DOHH2 (cell line): ENCODE measurements around the gene SOWAHA.

Experiments
- H3F3A ChIP-seq: fragments of 200-600 bp; sonication (generic), shearing (Covaris generic); 2 replicates; pipeline ENCODE4 v1.6.0; 2016; ENCODE audit warnings: antibody characterized with exemption, mild to moderate bottlenecking; ENCODE audit not compliant: control insufficient read depth, insufficient read depth
- H3K27ac ChIP-seq: fragments of 200-600 bp; sonication (generic); 2 replicates; pipeline ENCODE4 v1.5.1; 2014; ENCODE audit warnings: low read depth, mild to moderate bottlenecking, low read length, moderate library complexity
- H3K27me3 ChIP-seq: fragments of 200-600 bp; sonication (generic); 2 replicates; pipeline ENCODE4 v1.6.1; 2014; ENCODE audit warnings: mild to moderate bottlenecking, low read length, mixed read lengths; ENCODE audit not compliant: control insufficient read depth
- H3K36me3 ChIP-seq: fragments of 200-600 bp; sonication (generic); 2 replicates; pipeline ENCODE4 v1.6.1; 2014; ENCODE audit warnings: mild to moderate bottlenecking, low read length, moderate library complexity, mixed read lengths; ENCODE audit not compliant: control insufficient read depth
- H3K4me1 ChIP-seq: fragments of 200-600 bp; sonication (generic); 2 replicates; pipeline ENCODE4 v1.6.1; 2014; ENCODE audit warnings: mild to moderate bottlenecking, low read length, mixed read lengths; ENCODE audit not compliant: control insufficient read depth
- H3K4me2 ChIP-seq: fragments of 200-600 bp; sonication (generic); 2 replicates; pipeline ENCODE4 v1.6.0; 2014; ENCODE audit warnings: mild to moderate bottlenecking, low read length, moderate library complexity
- H3K4me3 ChIP-seq: fragments of 200-600 bp; sonication (generic); 2 replicates; pipeline ENCODE4 v1.5.1; 2014; ENCODE audit warnings: mild to moderate bottlenecking, low read length, mixed read lengths
- H3K79me2 ChIP-seq: fragments of 200-600 bp; sonication (generic); 2 replicates; pipeline ENCODE4 v1.6.1; 2014; ENCODE audit warnings: mild to moderate bottlenecking, low read length, mixed read lengths; ENCODE audit not compliant: control insufficient read depth
- H3K9me2 ChIP-seq: fragments of 200-600 bp; sonication (generic); replicated peaks from 2 replicates; pipeline ENCODE4 v1.6.1; 2014; ENCODE audit warnings: mild to moderate bottlenecking, low read length, mixed read lengths; ENCODE audit not compliant: control insufficient read depth
- H3K9me3 ChIP-seq: fragments of 200-600 bp; sonication (generic); 2 replicates; pipeline ENCODE4 v1.6.1; 2014; ENCODE audit warnings: antibody characterized with exemption, low read length, mixed read lengths; ENCODE audit not compliant: control insufficient read depth, insufficient read depth
- H4K20me1 ChIP-seq: fragments of 200-600 bp; sonication (generic); 2 replicates; pipeline ENCODE4 v1.6.0; 2014; ENCODE audit warnings: low read depth, mild to moderate bottlenecking, antibody characterized with exemption, low read length, moderate library complexity; ENCODE audit not compliant: control insufficient read depth, insufficient read depth
- EZH2phosphoT487 ChIP-seq: fragments of 200-600 bp; sonication (generic); IDR thresholded peaks from 2 replicates; pipeline ENCODE4 v1.6.1; 2017; ENCODE audit warnings: borderline replicate concordance, mild to moderate bottlenecking, antibody characterized with exemption, low read length, moderate library complexity, mixed read lengths
- TF ChIP-seq, protein P1 (sequence below): fragments of 200-600 bp; sonication (generic); IDR thresholded peaks from one replicate; pipeline ENCODE4 v1.5.1; 2014; ENCODE audit warnings: antibody characterized with exemption, mild to moderate bottlenecking, low read depth, low read length; ENCODE audit not compliant: poor library complexity, severe bottlenecking

SOWAHA gene

DNA sequence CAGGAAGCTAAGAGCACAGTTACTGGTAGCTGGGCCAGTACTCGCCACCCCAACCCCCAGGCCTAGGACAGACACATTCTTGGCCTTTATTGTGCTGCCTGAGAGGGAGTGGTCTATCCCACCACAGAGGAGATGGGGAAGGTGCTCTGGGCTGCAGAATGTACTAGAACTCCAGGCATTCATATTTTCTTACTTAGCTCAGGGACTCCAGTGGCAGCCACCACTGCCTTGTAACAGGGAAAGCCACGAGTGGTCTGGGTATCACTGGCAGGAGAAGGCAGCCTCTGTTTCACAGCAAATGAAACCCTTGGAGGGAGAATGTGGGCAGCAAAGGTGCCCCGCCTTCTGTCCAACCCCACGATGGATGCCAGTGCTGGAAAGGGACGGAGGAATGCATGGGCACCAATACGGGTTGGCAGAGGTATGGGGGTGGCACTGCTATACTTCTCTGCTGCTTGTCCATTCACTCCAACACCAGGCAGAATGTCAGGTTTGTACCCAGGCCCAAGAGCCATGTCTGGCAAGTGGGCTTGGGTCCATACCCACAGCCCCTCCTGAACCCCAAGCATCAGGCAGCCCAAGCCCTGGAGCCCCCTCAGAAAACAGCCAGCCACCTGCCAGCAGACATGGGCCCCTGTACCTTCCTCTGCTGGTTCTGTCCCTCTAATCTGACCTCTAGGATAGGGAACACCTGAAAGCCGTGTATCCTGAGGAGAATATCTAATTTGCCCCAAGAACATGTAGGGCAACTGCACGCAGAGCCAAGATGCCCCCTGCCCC, 40.6 kb upstream of the SOWAHA start:
- H3K27ac ChIP-seq: no peak overlapping the region
- H3K27me3 ChIP-seq: peaks cover 26% of the 10 kb centered on the region
- no peaks in the 10 kb centered on the region for H3K79me2 ChIP-seq
- H3K4me3 ChIP-seq: no peak overlapping the region
- no peak overlapping the region for H3K4me2 ChIP-seq
- no peak for TF ChIP-seq EZH2phosphoT487
- TF ChIP-seq, protein P1, sequence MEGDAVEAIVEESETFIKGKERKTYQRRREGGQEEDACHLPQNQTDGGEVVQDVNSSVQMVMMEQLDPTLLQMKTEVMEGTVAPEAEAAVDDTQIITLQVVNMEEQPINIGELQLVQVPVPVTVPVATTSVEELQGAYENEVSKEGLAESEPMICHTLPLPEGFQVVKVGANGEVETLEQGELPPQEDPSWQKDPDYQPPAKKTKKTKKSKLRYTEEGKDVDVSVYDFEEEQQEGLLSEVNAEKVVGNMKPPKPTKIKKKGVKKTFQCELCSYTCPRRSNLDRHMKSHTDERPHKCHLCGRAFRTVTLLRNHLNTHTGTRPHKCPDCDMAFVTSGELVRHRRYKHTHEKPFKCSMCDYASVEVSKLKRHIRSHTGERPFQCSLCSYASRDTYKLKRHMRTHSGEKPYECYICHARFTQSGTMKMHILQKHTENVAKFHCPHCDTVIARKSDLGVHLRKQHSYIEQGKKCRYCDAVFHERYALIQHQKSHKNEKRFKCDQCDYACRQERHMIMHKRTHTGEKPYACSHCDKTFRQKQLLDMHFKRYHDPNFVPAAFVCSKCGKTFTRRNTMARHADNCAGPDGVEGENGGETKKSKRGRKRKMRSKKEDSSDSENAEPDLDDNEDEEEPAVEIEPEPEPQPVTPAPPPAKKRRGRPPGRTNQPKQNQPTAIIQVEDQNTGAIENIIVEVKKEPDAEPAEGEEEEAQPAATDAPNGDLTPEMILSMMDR: no peak
- no peaks in the 10 kb centered on the region for H3K9me3 ChIP-seq
- no peaks in the 10 kb centered on the region for H3F3A ChIP-seq
- H3K4me1 ChIP-seq: no peaks in the 10 kb centered on the region
- H3K36me3 ChIP-seq: no peaks in the 10 kb centered on the region
- H3K9me2 ChIP-seq: no peaks in the 10 kb centered on the region
- H4K20me1 ChIP-seq: no peaks in the 10 kb centered on the region

DNA sequence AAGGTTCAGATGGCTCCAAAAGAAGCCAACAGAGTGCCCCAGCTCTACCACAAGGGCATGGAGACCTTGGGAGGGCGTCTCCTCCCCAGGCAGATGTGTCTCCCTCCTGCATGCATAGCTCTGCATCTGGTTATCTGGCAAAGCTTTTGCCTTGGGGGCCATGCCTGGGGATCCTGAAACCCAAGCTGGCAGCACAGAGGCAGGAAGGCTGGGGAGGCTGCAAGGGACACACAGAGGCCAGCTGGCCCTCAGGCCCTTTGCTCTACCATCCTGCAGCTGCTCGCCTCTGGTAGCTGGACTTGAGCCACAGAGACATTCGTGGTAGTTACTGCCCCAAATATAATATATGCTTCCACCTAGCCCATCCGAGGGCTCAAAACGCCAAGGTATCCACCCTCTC, 40.0 kb upstream of the SOWAHA start:
- Histone ChIP-seq H3F3A (no peaks in the 10 kb centered on the region), H3K9me3 (no peaks in the 10 kb centered on the region), H3K9me2 (no peaks in the 10 kb centered on the region), H3K27me3 (peaks cover 33% of the 10 kb centered on the region), H3K4me3 (no peak overlapping the region), H3K4me2 (no peak overlapping the region), H3K79me2 (no peaks in the 10 kb centered on the region), H3K27ac (no peak overlapping the region), H3K36me3 (no peaks in the 10 kb centered on the region), H3K4me1 (no peaks in the 10 kb centered on the region), H4K20me1 (no peaks in the 10 kb centered on the region)
- TF ChIP-seq EZH2phosphoT487: no peak
- TF ChIP-seq, protein P1: no peak

DNA sequence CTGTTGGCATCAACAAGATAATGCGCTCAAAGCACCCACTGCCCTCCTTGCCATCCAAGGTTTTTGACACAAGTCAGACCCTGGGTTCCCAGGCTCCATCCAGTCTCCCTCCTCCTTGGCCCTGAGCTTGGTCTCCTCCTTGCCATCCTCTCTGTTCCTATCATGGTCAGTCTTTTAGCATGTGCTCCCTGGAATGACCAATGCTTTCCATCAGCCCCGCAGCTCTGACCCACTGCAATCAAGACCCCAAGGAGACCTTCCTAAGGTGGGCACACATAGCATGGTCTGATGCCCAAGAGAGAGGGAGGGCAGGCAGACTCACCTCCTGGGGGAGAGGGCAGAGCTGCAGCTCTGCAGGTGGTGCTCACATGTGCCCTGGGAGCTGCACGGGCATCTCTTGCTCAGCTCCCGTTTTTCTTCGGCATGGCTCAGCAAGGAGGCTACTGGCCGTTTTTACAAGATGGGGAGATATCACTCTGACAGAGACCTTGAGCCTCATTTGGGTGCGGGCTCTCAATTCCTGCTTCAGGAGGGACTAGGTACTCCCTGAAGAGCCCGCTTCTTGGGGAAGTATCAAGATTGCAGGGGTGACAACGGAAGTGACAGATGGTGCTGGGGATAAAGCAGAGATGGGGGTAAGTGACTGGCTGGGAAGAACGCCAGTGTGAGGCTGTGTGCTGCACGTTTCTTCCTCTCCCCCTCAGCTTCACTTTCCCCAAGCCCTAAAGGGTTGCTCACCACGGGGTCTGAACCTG, 39.3 kb upstream of the SOWAHA start:
- Histone ChIP-seq H3K4me2 (no peak overlapping the region), H3K4me1 (no peaks in the 10 kb centered on the region), H3F3A (no peaks in the 10 kb centered on the region), H3K27ac (no peak overlapping the region), H3K9me3 (no peaks in the 10 kb centered on the region), H3K9me2 (no peaks in the 10 kb centered on the region), H4K20me1 (no peaks in the 10 kb centered on the region), H3K79me2 (no peaks in the 10 kb centered on the region), H3K36me3 (no peaks in the 10 kb centered on the region), H3K27me3 (peaks cover 34% of the 10 kb centered on the region), H3K4me3 (no peak overlapping the region)
- TF ChIP-seq, protein P1: no peak
- TF ChIP-seq EZH2phosphoT487: no peak
